Measurements from ENCODE around the gene CORO6. TPM values are rescaled to one million over a fixed set of nuclear protein-coding genes. Genes with fewer than 3 reads are reported as not detected.

Gene CORO6
- total and polyA plus RNA-seq, 10 of the 15 experiments (the other 5 are each of a cell fraction or from before 2014, with no cell fraction given): 0.26 to 5.0 (median 1.7) TPM; not detected in 1

- no peak for TF ChIP-seq ATF3 (IDR thresholded peaks at IDR 0.05; ENCODE audit: borderline replicate concordance, extremely low read depth, low read depth, low read length)
- no peak for TF ChIP-seq ZNF592 (IDR thresholded peaks at IDR 0.05)
- no peak for TF ChIP-seq ZNF274 (IDR thresholded peaks at IDR 0.05; ENCODE audit: insufficient read depth, insufficient read length)
- no peak for TF ChIP-seq ETV6 (conservative IDR thresholded peaks at IDR 0.05 in 1 of 2, IDR thresholded peaks at IDR 0.05 in 1 of 2; ENCODE audit: borderline replicate concordance in 1 of 2, low read depth in 1 of 2)
- TF ChIP-seq RAD51 (IDR thresholded peaks at IDR 0.05): no peak
- no peak for TF ChIP-seq E4F1 (IDR thresholded peaks at IDR 0.05; ENCODE audit: borderline replicate concordance, partially characterized antibody)
- TF ChIP-seq TCF3 (IDR thresholded peaks at IDR 0.05; ENCODE audit: borderline replicate concordance, insufficient read depth, low read depth, low read length): 0 out of 2 replicates have a peak, but pooled peaks have one; percentile 25
- TF ChIP-seq, protein P1, sequence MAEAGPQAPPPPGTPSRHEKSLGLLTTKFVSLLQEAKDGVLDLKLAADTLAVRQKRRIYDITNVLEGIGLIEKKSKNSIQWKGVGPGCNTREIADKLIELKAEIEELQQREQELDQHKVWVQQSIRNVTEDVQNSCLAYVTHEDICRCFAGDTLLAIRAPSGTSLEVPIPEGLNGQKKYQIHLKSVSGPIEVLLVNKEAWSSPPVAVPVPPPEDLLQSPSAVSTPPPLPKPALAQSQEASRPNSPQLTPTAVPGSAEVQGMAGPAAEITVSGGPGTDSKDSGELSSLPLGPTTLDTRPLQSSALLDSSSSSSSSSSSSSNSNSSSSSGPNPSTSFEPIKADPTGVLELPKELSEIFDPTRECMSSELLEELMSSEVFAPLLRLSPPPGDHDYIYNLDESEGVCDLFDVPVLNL (IDR thresholded peaks at IDR 0.05; ENCODE audit: low read depth, low read length): 0 out of 2 replicates have a peak, but pooled peaks have one; percentile 62
- TF ChIP-seq DPF2 (IDR thresholded peaks at IDR 0.05): no peak
- TF ChIP-seq YY1 (IDR thresholded peaks at IDR 0.05; ENCODE audit: low read depth, low read length): peak; percentile 16; the same call in 1 of the 2 replicates
- 0 out of 2 replicates have a peak, but pooled peaks have one; percentile 13 for TF ChIP-seq GATAD2B (conservative IDR thresholded peaks at IDR 0.05; ENCODE audit: low read depth)
- TF ChIP-seq EZH2 (IDR thresholded peaks at IDR 0.05; ENCODE audit: borderline replicate concordance, control insufficient read depth, low read depth, low read length): no peak
- no peak for TF ChIP-seq ZNF207 (IDR thresholded peaks at IDR 0.05; ENCODE audit: borderline replicate concordance)
- TF ChIP-seq, protein P2, sequence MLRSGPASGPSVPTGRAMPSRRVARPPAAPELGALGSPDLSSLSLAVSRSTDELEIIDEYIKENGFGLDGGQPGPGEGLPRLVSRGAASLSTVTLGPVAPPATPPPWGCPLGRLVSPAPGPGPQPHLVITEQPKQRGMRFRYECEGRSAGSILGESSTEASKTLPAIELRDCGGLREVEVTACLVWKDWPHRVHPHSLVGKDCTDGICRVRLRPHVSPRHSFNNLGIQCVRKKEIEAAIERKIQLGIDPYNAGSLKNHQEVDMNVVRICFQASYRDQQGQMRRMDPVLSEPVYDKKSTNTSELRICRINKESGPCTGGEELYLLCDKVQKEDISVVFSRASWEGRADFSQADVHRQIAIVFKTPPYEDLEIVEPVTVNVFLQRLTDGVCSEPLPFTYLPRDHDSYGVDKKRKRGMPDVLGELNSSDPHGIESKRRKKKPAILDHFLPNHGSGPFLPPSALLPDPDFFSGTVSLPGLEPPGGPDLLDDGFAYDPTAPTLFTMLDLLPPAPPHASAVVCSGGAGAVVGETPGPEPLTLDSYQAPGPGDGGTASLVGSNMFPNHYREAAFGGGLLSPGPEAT (IDR thresholded peaks at IDR 0.05; ENCODE audit: low read depth): no peak
- TF ChIP-seq NR2F1 (conservative IDR thresholded peaks at IDR 0.05): peak; percentile 53; the same call in 1 of the 2 replicates
- no peak for TF ChIP-seq GABPA (IDR thresholded peaks at IDR 0.05; ENCODE audit: low read depth)
- TF ChIP-seq LARP7 (IDR thresholded peaks at IDR 0.05): no peak
- TF ChIP-seq PML (IDR thresholded peaks at IDR 0.05; ENCODE audit: low read length): no peak
Measured at GRCh38 chr17:29622337-29623282, at the start of gene CORO6 (continued).
